HEK293 (cell line): Measurements from ENCODE around the gene NUAK1.

ENCODE experiments used
- CTCF ChIA-PET: fragments of 350-600 bp; formaldehyde crosslinking; extraction: SDS; loops from one replicate; lab custom pipeline; 2021; ENCODE audit warnings: antibody characterized with exemption; lab: Yijun Ruan, JAX
- POLR2A ChIA-PET: fragments of 300-600 bp; formaldehyde crosslinking; extraction: SDS; loops from one replicate; lab custom pipeline; 2020; ENCODE audit warnings: antibody characterized with exemption, inconsistent platforms; lab: Yijun Ruan, JAX
- H3K27ac ChIP-seq: fragments of 200-500 bp; sonication (Bioruptor generic); 2 replicates; pipeline ENCODE4 v1.5.1; 2014; ENCODE audit warnings: low read depth, low read length, control low read depth, inconsistent platforms; ENCODE audit errors: extremely low read depth
- H3K36me3 ChIP-seq, 2 experiments: fragments of 200-500 bp in 1 of 2; sonication (Bioruptor generic) in 1 of 2; 1 replicate in 1 of 2; 2 replicates in 1 of 2; pipeline ENCODE4 v1.5.1; 2014 to 2017; ENCODE audit warnings: inconsistent platforms in 2 of 2, low read length in 2 of 2; ENCODE audit not compliant: control insufficient read depth in 2 of 2, insufficient read depth in 1 of 2
- H3K4me1 ChIP-seq: fragments of 200-500 bp; sonication (Bioruptor generic); 2 replicates; pipeline ENCODE4 v1.5.1; 2014; ENCODE audit warnings: mild to moderate bottlenecking, low read length, inconsistent platforms; ENCODE audit not compliant: control insufficient read depth, insufficient read depth
- H3K4me3 ChIP-seq: 2 replicates; pipeline ENCODE4 v1.5.1; 2011; ENCODE audit warnings: low read depth, mild to moderate bottlenecking, control low read depth, low read length, moderate library complexity
- H3K9me3 ChIP-seq: fragments of 200-500 bp; sonication (Bioruptor generic); 2 replicates; pipeline ENCODE4 v1.5.1; 2014; ENCODE audit warnings: low read depth, low read length, inconsistent platforms; ENCODE audit not compliant: control insufficient read depth, insufficient read depth
- PBX3 ChIP-seq: sonication (generic); formaldehyde crosslinking; IDR thresholded peaks from 2 replicates; pipeline ENCODE4 v1.8.1; 2022; ENCODE audit warnings: mild to moderate bottlenecking, moderate library complexity, missing genetic modification reagents
- PRDM10 ChIP-seq: fragments of 450-650 bp; formaldehyde crosslinking; IDR thresholded peaks from 2 replicates; pipeline ENCODE4 v1.5.1; 2016; ENCODE audit warnings: missing biosample characterization, missing genetic modification characterization
- WT1 ChIP-seq: fragments of 450-650 bp; formaldehyde crosslinking; IDR thresholded peaks from 2 replicates; pipeline ENCODE4 v1.5.1; 2016; ENCODE audit warnings: missing biosample characterization, missing genetic modification characterization
- ZBTB11 ChIP-seq: fragments of 450-650 bp; formaldehyde crosslinking; conservative IDR thresholded peaks from 2 replicates; pipeline ENCODE4 v1.5.1; 2016; ENCODE audit warnings: low read depth, missing biosample characterization, missing genetic modification characterization
- ZBTB17 ChIP-seq: fragments of 450-650 bp; formaldehyde crosslinking; IDR thresholded peaks from 2 replicates; pipeline ENCODE4 v1.5.1; 2016; ENCODE audit warnings: missing biosample characterization, missing genetic modification characterization
- ZBTB8A ChIP-seq: fragments of 450-650 bp; formaldehyde crosslinking; IDR thresholded peaks from 2 replicates; pipeline ENCODE4 v1.5.1; 2016; ENCODE audit warnings: missing biosample characterization, missing genetic modification characterization
- ZNF140 ChIP-seq: fragments of 450-650 bp; formaldehyde crosslinking; IDR thresholded peaks from 2 replicates; pipeline ENCODE4 v1.5.1; 2016; ENCODE audit warnings: missing biosample characterization, missing genetic modification characterization
- ZNF2 ChIP-seq: fragments of 450-650 bp; formaldehyde crosslinking; IDR thresholded peaks from 2 replicates; pipeline ENCODE4 v1.5.1; 2016; ENCODE audit warnings: missing biosample characterization, missing genetic modification characterization
- ZNF23 ChIP-seq: fragments of 450-650 bp; formaldehyde crosslinking; IDR thresholded peaks from 2 replicates; pipeline ENCODE4 v1.5.1; 2016; ENCODE audit warnings: missing biosample characterization, missing genetic modification characterization, borderline replicate concordance
- ZNF341 ChIP-seq: fragments of 450-650 bp; formaldehyde crosslinking; IDR thresholded peaks from 2 replicates; pipeline ENCODE4; 2016; ENCODE audit warnings: low read depth, missing biosample characterization, missing genetic modification characterization
- ZNF48 ChIP-seq: fragments of 450-650 bp; formaldehyde crosslinking; IDR thresholded peaks from 2 replicates; pipeline ENCODE4 v1.5.1; 2016; ENCODE audit warnings: missing biosample characterization, missing genetic modification characterization
- ZNF623 ChIP-seq: fragments of 450-650 bp; formaldehyde crosslinking; IDR thresholded peaks from 2 replicates; pipeline ENCODE4 v1.5.1; 2016; ENCODE audit warnings: missing biosample characterization, missing genetic modification characterization
- ZNF664 ChIP-seq: fragments of 450-650 bp; formaldehyde crosslinking; IDR thresholded peaks from 2 replicates; pipeline ENCODE4 v1.5.1; 2016; ENCODE audit warnings: missing biosample characterization, missing genetic modification characterization
- ZNF701 ChIP-seq: fragments of 450-650 bp; formaldehyde crosslinking; IDR thresholded peaks from 2 replicates; pipeline ENCODE4 v1.5.1; 2016; ENCODE audit warnings: missing biosample characterization, missing genetic modification characterization
- ZNF76 ChIP-seq: fragments of 450-650 bp; formaldehyde crosslinking; IDR thresholded peaks from 2 replicates; pipeline ENCODE4; 2016; ENCODE audit warnings: low read depth, missing biosample characterization, missing genetic modification characterization, borderline replicate concordance
- ZNF768 ChIP-seq: fragments of 450-650 bp; formaldehyde crosslinking; IDR thresholded peaks from 2 replicates; pipeline ENCODE4 v1.5.1; 2018; ENCODE audit warnings: missing biosample characterization, mild to moderate bottlenecking, missing genetic modification characterization
- ZNF791 ChIP-seq: fragments of 450-650 bp; formaldehyde crosslinking; IDR thresholded peaks from 2 replicates; pipeline ENCODE4 v1.5.1; 2016; ENCODE audit warnings: missing biosample characterization, missing genetic modification characterization
- TF ChIP-seq, protein P1 (sequence below): fragments of 450-650 bp; formaldehyde crosslinking; IDR thresholded peaks from 2 replicates; pipeline ENCODE4; 2016; ENCODE audit warnings: missing biosample characterization, missing genetic modification characterization
- TF ChIP-seq, protein P2 (sequence below): fragments of 450-650 bp; formaldehyde crosslinking; IDR thresholded peaks from 2 replicates; pipeline ENCODE4 v1.5.1; 2017; ENCODE audit warnings: missing biosample characterization, missing genetic modification characterization

Gene NUAK1

DNA sequence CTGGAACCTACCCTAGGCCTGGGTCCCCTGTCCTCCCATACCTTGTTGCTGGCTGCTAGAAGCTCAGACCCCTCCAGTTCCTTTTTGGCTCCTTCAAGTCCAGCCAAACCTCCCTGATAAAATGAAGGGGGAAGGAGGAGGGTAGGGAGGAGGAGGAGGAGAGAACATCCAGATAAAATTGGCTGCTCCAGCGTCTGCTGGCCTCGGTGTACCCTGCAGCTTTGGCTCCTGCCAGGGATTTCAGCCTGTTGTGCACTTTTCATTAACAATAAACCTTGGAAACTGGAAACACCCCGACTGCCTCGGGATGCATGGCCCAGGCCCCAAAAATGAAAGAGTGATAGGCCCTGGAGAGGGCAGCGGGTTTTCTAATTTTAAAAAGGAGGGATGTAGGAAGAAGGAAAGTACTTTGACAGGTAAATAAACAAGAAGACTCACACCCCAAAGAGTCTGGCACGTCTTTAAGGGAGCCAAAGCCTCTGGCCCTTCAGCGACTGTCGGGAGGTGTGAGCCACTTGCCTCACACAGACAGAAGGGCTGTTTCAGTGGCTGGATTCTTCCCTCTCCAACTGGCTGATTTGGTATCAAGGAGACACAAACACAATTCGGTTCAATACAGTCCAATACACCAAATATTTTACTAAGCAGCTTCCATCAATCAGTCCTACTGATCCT is 49.8 kb downstream of the NUAK1 start:
- TF ChIP-seq ZNF23 (tag by site-specific recombination) (no peak), PBX3 (CRISPR knock-in tag) (no peak), ZNF76 (tag by site-specific recombination) (no peak), ZNF623 (tag by site-specific recombination) (no peak), ZBTB17 (no peak), ZNF140 (tag by site-specific recombination) (no peak), ZNF341 (no peak), ZNF664 (tag by site-specific recombination) (no peak), ZNF791 (tag by site-specific recombination) (no peak)
- TF ChIP-seq, protein P1, sequence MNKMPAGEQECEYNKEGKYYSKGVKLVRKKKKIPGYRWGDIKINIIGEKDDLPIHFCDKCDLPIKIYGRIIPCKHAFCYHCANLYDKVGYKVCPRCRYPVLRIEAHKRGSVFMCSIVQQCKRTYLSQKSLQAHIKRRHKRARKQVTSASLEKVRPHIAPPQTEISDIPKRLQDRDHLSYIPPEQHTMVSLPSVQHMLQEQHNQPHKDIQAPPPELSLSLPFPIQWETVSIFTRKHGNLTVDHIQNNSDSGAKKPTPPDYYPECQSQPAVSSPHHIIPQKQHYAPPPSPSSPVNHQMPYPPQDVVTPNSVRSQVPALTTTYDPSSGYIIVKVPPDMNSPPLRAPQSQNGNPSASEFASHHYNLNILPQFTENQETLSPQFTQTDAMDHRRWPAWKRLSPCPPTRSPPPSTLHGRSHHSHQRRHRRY (tag by site-specific recombination) = no peak
- H3K4me1 ChIP-seq = peaks cover 17% of the 10 kb centered on the region
- CTCF ChIA-PET = interaction anchor here (1.8 kb wide), 1 partner anchor 47 kb away, joined by 6 read pairs; no protein-coding TSS in a partner anchor
- H3K27ac ChIP-seq = no peak overlapping the region
- no peaks in the 10 kb centered on the region for H3K36me3 ChIP-seq
- POLR2A ChIA-PET = interaction anchor here (1.6 kb wide), 1 partner anchor 12 kb away, joined by 3 read pairs; no protein-coding TSS in a partner anchor
- H3K9me3 ChIP-seq = no peaks in the 10 kb centered on the region
- H3K4me3 ChIP-seq = no peak overlapping the region

DNA sequence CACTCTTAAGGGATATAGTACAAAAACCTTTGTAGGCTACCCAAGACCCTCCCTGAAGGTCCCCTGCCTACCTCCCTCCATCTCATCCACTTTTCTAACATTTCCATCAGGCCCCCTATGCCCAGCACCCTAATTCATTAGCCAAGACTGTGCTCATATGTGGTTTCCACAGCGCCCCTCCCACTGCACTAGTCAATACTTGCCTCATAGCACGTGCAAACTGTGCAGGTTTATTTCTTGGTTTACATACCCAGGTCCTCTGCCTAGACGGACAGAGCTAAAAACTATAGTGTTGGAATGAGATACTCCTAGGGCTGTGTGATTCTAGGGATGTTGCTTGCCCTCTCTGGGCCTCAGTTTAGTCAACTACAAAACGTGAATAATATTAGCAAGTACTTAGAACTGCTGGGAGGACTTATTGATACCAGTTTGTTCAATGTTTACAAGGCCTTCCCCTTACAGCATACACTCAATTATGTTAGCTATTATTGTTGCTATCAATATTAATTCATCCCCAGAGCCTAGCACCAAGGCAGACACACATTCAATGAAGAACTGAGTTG is 50.4 kb downstream of the NUAK1 start:
- TF ChIP-seq ZNF2 (tag by site-specific recombination) = no peak
- TF ChIP-seq ZNF768 (tag by site-specific recombination) = peak; percentile 77; the same call in 1 of the 2 replicates
- Histone ChIP-seq H3K4me3 (no peak overlapping the region), H3K36me3 (no peaks in the 10 kb centered on the region), H3K27ac (no peak overlapping the region), H3K9me3 (no peaks in the 10 kb centered on the region), H3K4me1 (peaks cover 21% of the 10 kb centered on the region)
- ChIA-PET POLR2A (interaction anchor here (1.6 kb wide), 1 partner anchor 11 kb away, joined by 3 read pairs; no protein-coding TSS in a partner anchor), CTCF (no interaction called here)

GRCh38 chr12:106086696-106087095 is 52.1 kb downstream of the NUAK1 start:
- CTCF ChIA-PET = interaction anchor here (0.6 to 0.9 kb wide), 2 partner anchors 20 to 473 kb away, joined by 3 read pairs; no protein-coding TSS in a partner anchor
- peaks cover 22% of the 10 kb centered on the region for H3K4me1 ChIP-seq
- H3K27ac ChIP-seq = no peak overlapping the region
- TF ChIP-seq, protein P2, sequence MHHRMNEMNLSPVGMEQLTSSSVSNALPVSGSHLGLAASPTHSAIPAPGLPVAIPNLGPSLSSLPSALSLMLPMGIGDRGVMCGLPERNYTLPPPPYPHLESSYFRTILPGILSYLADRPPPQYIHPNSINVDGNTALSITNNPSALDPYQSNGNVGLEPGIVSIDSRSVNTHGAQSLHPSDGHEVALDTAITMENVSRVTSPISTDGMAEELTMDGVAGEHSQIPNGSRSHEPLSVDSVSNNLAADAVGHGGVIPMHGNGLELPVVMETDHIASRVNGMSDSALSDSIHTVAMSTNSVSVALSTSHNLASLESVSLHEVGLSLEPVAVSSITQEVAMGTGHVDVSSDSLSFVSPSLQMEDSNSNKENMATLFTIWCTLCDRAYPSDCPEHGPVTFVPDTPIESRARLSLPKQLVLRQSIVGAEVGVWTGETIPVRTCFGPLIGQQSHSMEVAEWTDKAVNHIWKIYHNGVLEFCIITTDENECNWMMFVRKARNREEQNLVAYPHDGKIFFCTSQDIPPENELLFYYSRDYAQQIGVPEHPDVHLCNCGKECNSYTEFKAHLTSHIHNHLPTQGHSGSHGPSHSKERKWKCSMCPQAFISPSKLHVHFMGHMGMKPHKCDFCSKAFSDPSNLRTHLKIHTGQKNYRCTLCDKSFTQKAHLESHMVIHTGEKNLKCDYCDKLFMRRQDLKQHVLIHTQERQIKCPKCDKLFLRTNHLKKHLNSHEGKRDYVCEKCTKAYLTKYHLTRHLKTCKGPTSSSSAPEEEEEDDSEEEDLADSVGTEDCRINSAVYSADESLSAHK (tag by site-specific recombination) = no peak
- TF ChIP-seq ZBTB11 (tag by site-specific recombination) = no peak
- no peak for TF ChIP-seq ZNF701 (tag by site-specific recombination)
- TF ChIP-seq WT1 = no peak
- no peak for TF ChIP-seq ZBTB8A (tag by site-specific recombination)
- no peak for TF ChIP-seq PRDM10
- TF ChIP-seq ZNF48 (tag by site-specific recombination) = no peak

More at GRCh38 chr12:106086696-106087095, 52.1 kb downstream of the NUAK1 start:
- Histone ChIP-seq H3K9me3 (no peaks in the 10 kb centered on the region), H3K4me3 (no peak overlapping the region), H3K36me3 (no peaks in the 10 kb centered on the region)
- POLR2A ChIA-PET = no interaction called here
